HL-60 (cell line): Measurements from ENCODE around the gene RIN1.

Source experiments
- SPI1 ChIP-seq: IDR thresholded peaks from 2 replicates; pipeline ENCODE4 v1.6.1; 2012; ENCODE audit warnings: low read depth, mild to moderate bottlenecking, borderline replicate concordance
- TF ChIP-seq, protein P1 (sequence below): IDR thresholded peaks from one replicate; pipeline ENCODE4 v1.5.1; 2011; ENCODE audit warnings: low read length, control low read depth, inconsistent platforms; ENCODE audit not compliant: insufficient read depth
- TF ChIP-seq, protein P2 (sequence below): IDR thresholded peaks from 2 replicates; pipeline ENCODE4 v1.6.1; 2012; ENCODE audit warnings: low read depth; ENCODE audit not compliant: insufficient replicate concordance

DNA sequence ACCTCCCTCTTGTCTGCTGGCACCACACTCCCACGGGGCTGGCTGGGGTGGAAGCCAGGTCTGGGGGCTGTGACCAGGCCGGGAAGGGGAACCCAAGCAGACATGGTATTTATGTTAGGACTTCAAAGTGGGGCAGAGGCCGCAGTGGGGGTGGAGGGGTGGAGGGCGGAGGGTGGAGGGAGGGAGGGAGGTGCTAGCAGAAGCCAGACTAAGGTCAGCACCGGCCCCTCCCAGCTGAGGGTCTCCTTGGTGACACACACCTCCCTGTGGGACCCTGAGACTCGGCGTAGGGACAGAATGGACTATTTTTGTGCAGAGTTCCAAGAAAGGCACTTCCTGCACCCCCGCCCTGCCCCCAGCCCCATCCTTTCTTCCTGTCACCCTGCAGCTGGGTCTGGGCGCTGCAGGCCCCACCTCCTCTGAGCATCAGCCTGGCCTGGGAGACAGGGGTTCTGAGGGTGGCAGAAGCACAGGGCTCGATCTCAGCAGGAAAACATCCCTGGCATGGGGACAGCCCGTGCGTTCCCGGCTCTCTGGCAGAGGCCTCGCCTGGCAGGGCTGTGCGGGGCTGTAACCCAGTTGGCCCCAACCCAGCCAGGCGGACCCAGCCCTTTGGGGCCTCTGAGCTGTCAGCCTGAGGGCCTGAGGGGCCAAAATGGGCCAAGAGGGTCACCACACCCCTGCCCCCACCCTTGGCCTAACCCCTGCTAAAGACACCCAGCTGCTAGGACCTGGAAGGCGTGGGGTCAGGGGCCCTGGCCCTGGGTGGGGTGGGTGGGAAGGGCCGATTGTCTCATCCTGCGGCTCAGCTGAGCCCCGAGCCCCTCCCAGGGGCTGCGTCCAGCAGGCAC, 9.7 kb downstream of the RIN1 start:
- TF ChIP-seq, protein P1, sequence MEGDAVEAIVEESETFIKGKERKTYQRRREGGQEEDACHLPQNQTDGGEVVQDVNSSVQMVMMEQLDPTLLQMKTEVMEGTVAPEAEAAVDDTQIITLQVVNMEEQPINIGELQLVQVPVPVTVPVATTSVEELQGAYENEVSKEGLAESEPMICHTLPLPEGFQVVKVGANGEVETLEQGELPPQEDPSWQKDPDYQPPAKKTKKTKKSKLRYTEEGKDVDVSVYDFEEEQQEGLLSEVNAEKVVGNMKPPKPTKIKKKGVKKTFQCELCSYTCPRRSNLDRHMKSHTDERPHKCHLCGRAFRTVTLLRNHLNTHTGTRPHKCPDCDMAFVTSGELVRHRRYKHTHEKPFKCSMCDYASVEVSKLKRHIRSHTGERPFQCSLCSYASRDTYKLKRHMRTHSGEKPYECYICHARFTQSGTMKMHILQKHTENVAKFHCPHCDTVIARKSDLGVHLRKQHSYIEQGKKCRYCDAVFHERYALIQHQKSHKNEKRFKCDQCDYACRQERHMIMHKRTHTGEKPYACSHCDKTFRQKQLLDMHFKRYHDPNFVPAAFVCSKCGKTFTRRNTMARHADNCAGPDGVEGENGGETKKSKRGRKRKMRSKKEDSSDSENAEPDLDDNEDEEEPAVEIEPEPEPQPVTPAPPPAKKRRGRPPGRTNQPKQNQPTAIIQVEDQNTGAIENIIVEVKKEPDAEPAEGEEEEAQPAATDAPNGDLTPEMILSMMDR, result no peak
- TF ChIP-seq, protein P2, sequence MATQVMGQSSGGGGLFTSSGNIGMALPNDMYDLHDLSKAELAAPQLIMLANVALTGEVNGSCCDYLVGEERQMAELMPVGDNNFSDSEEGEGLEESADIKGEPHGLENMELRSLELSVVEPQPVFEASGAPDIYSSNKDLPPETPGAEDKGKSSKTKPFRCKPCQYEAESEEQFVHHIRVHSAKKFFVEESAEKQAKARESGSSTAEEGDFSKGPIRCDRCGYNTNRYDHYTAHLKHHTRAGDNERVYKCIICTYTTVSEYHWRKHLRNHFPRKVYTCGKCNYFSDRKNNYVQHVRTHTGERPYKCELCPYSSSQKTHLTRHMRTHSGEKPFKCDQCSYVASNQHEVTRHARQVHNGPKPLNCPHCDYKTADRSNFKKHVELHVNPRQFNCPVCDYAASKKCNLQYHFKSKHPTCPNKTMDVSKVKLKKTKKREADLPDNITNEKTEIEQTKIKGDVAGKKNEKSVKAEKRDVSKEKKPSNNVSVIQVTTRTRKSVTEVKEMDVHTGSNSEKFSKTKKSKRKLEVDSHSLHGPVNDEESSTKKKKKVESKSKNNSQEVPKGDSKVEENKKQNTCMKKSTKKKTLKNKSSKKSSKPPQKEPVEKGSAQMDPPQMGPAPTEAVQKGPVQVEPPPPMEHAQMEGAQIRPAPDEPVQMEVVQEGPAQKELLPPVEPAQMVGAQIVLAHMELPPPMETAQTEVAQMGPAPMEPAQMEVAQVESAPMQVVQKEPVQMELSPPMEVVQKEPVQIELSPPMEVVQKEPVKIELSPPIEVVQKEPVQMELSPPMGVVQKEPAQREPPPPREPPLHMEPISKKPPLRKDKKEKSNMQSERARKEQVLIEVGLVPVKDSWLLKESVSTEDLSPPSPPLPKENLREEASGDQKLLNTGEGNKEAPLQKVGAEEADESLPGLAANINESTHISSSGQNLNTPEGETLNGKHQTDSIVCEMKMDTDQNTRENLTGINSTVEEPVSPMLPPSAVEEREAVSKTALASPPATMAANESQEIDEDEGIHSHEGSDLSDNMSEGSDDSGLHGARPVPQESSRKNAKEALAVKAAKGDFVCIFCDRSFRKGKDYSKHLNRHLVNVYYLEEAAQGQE, result no peak
- TF ChIP-seq SPI1, result no peak
